Measurements from ENCODE around the gene FYB2. TPM values are rescaled to one million over a fixed set of nuclear protein-coding genes. Genes with fewer than 3 reads are reported as not detected.

The FYB2 gene
- polyA plus RNA-seq, 1 donor from 2014 or later: 0.69 TPM

- Histone ChIP-seq H3K79me2 (replicated peaks; ENCODE audit: insufficient read depth, low read length) (no peaks in the 10 kb centered on the region), H3K9me3 (ENCODE audit: low read length) (no peaks in the 10 kb centered on the region), H3K36me3 (ENCODE audit: insufficient read depth, low read length) (no peaks in the 10 kb centered on the region), H3K27ac (ENCODE audit: low read length) (no peak overlapping the region), H4K20me1 (ENCODE audit: insufficient read depth) (no peaks in the 10 kb centered on the region), H3K9ac (ENCODE audit: low read length) (no peak overlapping the region), H2AFZ (ENCODE audit: low read depth, low read length) (no peak overlapping the region), H3K4me3 (ENCODE audit: low read length) (no peak overlapping the region), H3F3A (ENCODE audit: insufficient read depth, low read length, poor library complexity, severe bottlenecking) (no peaks in the 10 kb centered on the region), H3K27me3 (ENCODE audit: insufficient read depth, low read depth, low read length) (no peaks in the 10 kb centered on the region), H3K4me2 (ENCODE audit: low read length) (no peak overlapping the region), H3K9me2 (ENCODE audit: insufficient read depth, low read length) (no peaks in the 10 kb centered on the region)
- TF ChIP-seq CTCF (IDR thresholded peaks at IDR 0.05; ENCODE audit: poor library complexity, severe bottlenecking) (no peak), POLR2AphosphoS5 (IDR thresholded peaks at IDR 0.05) (no peak), EP300 (conservative IDR thresholded peaks at IDR 0.05; ENCODE audit: poor library complexity, severe bottlenecking) (no peak), MXI1 (conservative IDR thresholded peaks at IDR 0.05; ENCODE audit: poor library complexity, severe bottlenecking) (no peak), TAF1 (IDR thresholded peaks at IDR 0.05; ENCODE audit: low read depth) (no peak), REST (IDR thresholded peaks at IDR 0.05; ENCODE audit: borderline replicate concordance) (no peak), RAD21 (conservative IDR thresholded peaks at IDR 0.05) (no peak), SMC3 (conservative IDR thresholded peaks at IDR 0.05; ENCODE audit: poor library complexity) (no peak)
Observed at GRCh38 chr1:56782773-56783172, 36.4 kb downstream of the FYB2 start.

- H3K9me2 ChIP-seq (ENCODE audit: insufficient read depth, low read length): no peaks in the 10 kb centered on the region
- H3K4me2 ChIP-seq (ENCODE audit: low read length): no peak overlapping the region
- H2AFZ ChIP-seq (ENCODE audit: low read depth, low read length): no peak overlapping the region
- no peaks in the 10 kb centered on the region for H3K79me2 ChIP-seq (replicated peaks; ENCODE audit: insufficient read depth, low read length)
- no peak overlapping the region for H3K27ac ChIP-seq (ENCODE audit: low read length)
- no peaks in the 10 kb centered on the region for H3F3A ChIP-seq (ENCODE audit: insufficient read depth, low read length, poor library complexity, severe bottlenecking)
- TF ChIP-seq EZH2 (IDR thresholded peaks at IDR 0.05; ENCODE audit: borderline replicate concordance, insufficient read depth, low read length, poor library complexity, severe bottlenecking) (no peak), REST (IDR thresholded peaks at IDR 0.05; ENCODE audit: borderline replicate concordance) (no peak), RAD21 (conservative IDR thresholded peaks at IDR 0.05) (no peak), TAF1 (IDR thresholded peaks at IDR 0.05; ENCODE audit: low read depth) (no peak), EP300 (conservative IDR thresholded peaks at IDR 0.05; ENCODE audit: poor library complexity, severe bottlenecking) (no peak), SMC3 (conservative IDR thresholded peaks at IDR 0.05; ENCODE audit: poor library complexity) (no peak), POLR2AphosphoS5 (IDR thresholded peaks at IDR 0.05) (no peak), MXI1 (conservative IDR thresholded peaks at IDR 0.05; ENCODE audit: poor library complexity, severe bottlenecking) (no peak), CTCF (IDR thresholded peaks at IDR 0.05; ENCODE audit: poor library complexity, severe bottlenecking) (no peak)
- no peaks in the 10 kb centered on the region for H3K27me3 ChIP-seq (ENCODE audit: insufficient read depth, low read depth, low read length)
- no peak overlapping the region for H3K4me3 ChIP-seq (ENCODE audit: low read length)
- no peaks in the 10 kb centered on the region for H3K9me3 ChIP-seq (ENCODE audit: low read length)
- no peaks in the 10 kb centered on the region for H4K20me1 ChIP-seq (ENCODE audit: insufficient read depth)
- H3K36me3 ChIP-seq (ENCODE audit: insufficient read depth, low read length): no peaks in the 10 kb centered on the region
- no peak overlapping the region for H3K9ac ChIP-seq (ENCODE audit: low read length)
Observed at GRCh38 chr1:56780826-56781225, 38.4 kb downstream of the FYB2 start.

All from neural cell (in vitro differentiated cells).